Measurements from ENCODE around the gene CBS.
A peak's percentile ranks its signal among the peaks of the same experiment; 100 is the strongest.

The CBS gene

DNA sequence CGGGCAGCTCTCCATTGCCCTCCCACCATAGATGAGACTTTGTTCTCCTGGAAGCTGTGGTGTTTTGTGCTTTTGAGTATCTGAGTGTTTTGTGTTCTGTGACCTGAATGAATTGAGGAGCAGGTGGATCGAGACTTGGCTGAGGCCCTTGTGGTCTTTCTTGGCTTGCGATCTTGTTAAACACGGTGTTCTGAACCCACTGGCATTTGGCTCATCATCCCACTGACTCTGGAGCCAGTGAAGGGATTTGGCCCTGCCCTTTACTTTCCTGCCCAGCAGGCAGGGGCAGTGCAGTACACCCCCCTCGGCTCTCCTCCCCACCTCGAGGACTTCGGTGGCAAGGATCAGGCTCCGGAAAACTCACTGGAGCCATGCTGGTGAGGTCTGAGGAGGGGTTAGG is 70.7 kb downstream of the CBS start:
- H3K4me1 Mint-ChIP-seq = peaks cover 21% of the 10 kb centered on the region
- DNase-seq = no peak
- H3K36me3 Mint-ChIP-seq (ENCODE audit: low read depth) = peaks cover 78% of the 10 kb centered on the region
- peaks cover 2% of the 10 kb centered on the region for H3K27me3 Mint-ChIP-seq (ENCODE audit: low read depth, poor library complexity)
- TF ChIP-seq, protein P1, sequence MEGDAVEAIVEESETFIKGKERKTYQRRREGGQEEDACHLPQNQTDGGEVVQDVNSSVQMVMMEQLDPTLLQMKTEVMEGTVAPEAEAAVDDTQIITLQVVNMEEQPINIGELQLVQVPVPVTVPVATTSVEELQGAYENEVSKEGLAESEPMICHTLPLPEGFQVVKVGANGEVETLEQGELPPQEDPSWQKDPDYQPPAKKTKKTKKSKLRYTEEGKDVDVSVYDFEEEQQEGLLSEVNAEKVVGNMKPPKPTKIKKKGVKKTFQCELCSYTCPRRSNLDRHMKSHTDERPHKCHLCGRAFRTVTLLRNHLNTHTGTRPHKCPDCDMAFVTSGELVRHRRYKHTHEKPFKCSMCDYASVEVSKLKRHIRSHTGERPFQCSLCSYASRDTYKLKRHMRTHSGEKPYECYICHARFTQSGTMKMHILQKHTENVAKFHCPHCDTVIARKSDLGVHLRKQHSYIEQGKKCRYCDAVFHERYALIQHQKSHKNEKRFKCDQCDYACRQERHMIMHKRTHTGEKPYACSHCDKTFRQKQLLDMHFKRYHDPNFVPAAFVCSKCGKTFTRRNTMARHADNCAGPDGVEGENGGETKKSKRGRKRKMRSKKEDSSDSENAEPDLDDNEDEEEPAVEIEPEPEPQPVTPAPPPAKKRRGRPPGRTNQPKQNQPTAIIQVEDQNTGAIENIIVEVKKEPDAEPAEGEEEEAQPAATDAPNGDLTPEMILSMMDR (IDR thresholded peaks at IDR 0.05) = no peak
- peak overlapping the region; percentile 29 for H3K27ac Mint-ChIP-seq
- H3K4me3 Mint-ChIP-seq = no peak overlapping the region
- peaks cover 28% of the 10 kb centered on the region for H3K9me3 Mint-ChIP-seq
